ENCODE results near the gene TMEM69.

DNA sequence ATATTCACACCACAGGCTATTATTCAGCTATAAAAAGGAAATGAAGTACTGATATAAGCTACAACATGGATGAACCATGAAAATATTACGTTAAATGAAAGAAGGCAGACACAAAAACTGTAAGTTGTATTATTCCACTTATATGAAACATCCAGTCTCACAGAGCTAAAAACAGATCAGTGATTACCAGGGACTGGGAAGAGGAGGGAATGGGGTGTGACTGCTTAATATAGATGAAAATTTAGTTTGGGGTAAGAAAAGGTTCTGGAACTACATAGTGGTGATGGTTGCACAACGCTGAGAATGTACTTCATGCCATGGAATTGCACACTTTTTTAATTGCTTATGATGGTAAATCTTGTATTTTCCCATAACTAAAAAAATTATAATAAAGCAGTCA, 21.1 kb upstream of the TMEM69 start:
- TF ChIP-seq, protein P1, sequence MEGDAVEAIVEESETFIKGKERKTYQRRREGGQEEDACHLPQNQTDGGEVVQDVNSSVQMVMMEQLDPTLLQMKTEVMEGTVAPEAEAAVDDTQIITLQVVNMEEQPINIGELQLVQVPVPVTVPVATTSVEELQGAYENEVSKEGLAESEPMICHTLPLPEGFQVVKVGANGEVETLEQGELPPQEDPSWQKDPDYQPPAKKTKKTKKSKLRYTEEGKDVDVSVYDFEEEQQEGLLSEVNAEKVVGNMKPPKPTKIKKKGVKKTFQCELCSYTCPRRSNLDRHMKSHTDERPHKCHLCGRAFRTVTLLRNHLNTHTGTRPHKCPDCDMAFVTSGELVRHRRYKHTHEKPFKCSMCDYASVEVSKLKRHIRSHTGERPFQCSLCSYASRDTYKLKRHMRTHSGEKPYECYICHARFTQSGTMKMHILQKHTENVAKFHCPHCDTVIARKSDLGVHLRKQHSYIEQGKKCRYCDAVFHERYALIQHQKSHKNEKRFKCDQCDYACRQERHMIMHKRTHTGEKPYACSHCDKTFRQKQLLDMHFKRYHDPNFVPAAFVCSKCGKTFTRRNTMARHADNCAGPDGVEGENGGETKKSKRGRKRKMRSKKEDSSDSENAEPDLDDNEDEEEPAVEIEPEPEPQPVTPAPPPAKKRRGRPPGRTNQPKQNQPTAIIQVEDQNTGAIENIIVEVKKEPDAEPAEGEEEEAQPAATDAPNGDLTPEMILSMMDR (IDR thresholded peaks at IDR 0.05) = no peak
- TF ChIP-seq POLR2A (IDR thresholded peaks at IDR 0.05) (no peak), POLR2AphosphoS5 (IDR thresholded peaks at IDR 0.05) (no peak)
